GM19467 (cell line): ENCODE measurements around the gene IER5.
"Not testable (repeated sequence)": the region's sequence is repeated elsewhere in the genome, so short reads cannot be mapped to it uniquely, and the experiment has no call there.

Experiments used
- ATAC-seq: cut with Tn5 transposase; IDR thresholded peaks from one replicate; pipeline ENCODE4 v1.9.1; 2021; ENCODE audit warnings: mild to moderate bottlenecking, moderate library complexity; ENCODE audit not compliant: unreplicated experiment

Gene IER5

DNA sequence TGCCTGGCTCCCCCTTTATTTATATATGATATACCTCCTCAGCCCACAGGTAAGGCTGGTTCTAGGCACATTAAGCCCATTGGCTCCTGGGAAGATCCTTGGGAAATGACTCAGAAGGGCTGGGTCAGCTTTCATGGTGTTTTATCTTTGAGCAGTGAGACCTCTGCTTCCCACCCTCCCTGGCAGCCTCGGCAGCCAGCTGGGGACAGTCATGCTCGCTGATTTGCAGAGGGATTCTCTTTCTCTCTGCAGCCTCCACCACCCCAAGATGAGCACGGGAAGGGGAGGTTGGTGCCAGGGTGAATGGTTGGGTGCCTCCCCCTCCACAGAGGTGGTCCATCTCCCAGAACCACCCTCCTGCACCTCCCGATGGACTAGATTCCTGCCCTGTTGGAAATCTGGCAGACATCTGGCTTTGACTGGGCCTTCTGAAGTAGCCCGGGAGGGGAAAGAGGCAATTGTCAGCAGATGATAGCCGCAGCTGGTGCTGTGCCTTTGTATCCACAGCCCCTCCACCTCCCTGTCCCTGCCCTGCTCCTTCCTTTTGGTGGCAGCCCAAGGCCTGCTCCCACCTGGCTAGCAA, 24.6 kb downstream of the IER5 start:
- ATAC-seq: no peak

DNA sequence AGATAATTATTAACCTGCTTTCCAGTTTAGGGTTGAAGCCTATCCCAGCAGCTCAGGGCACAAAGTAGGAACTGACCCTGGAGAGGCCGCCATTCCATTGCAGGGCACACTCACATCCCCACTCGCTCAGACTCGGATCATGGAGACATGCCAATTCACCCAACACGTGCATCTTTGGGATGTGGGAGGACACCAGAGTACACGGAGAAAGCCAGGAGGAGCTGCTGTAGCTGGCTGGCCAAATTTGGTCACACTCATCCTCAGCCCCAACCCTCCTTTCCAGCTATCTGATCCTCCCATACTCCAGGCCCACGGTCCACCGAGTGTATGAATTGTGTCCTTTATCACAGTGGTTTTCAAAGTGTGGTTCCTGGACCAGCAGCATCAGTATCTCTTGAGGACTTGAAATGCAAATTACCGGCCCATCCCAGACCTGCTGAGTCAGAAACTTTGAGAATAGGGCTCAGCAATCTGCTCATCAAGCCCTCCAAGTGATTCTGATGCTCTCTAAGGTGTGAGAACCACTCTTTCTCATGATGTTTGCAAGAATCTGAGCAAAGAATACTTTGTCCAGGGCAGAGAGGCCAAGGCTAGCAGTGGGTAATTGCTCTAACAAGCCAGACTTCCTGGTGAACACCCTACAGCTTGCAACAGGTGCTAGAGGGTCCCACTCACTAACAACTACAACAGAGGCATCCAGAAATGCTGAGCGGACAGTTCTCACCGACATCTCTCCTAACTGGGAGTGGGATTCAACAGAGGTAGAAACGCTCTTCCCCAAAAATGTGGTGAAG, 26.3 kb downstream of the IER5 start:
- no peak for ATAC-seq

DNA sequence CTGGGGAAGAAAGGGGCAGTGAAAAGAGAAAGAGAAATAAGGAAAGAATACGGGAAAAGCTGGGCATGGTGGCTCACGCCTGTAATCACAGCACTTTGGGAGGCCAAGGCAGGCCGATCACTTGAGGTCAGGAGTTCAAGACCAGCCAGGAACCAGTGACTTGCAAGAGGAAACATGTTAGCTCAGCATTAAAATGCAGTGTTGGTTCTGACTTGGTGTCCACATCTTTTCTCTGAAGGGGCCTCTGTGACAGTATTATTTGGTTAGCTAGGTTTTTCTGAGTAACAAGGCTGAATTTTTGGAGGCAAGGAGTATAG, 26.8 kb downstream of the IER5 start:
- no peak for ATAC-seq

DNA sequence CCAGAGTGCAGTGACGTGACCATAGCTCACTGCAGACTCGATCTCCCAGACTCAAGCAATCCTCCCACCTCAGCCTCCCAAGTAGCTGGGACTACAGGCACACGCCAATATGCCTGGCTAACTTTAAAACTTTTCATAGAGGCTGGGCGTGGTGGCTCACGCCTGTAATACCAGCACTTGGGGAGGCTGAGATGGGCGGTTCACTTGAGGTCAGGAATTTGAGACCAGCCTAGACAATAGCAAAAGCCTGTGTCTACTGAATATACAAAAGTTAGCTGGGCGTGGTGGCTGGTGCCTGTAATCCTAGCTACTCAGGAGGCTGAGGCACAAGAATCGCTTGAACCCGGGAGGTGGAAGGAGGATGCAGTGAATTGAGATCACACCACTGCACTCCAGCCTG, 27.5 kb downstream of the IER5 start:
- not testable (repeated sequence) for ATAC-seq

DNA sequence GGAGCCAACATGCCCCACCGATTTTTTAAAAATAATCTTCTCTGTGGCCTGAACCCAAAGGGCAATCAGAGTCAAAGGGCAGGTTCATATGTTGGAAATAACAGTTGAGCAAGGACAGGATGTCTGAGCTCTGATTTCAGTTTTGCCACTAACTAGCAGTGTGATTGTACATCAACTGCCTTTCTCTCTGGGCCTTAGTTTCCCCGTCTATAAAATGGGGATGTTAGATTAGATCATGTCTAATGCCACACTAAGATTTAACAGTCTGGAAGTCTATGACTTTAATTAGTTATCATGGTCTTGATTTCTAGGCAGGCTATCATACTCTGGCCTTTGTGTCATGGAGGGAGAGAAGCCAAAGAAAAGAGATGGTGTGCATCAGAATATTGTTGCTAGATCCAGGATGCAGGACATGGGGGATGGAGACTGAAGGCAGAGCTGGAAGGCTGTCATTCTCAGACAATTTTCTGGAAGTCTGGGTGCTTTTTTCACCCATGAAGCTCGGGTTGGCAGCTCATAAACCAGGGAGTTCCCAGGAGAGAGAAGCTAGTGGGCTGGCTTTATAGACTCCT, 28.4 kb downstream of the IER5 start:
- ATAC-seq: no peak

DNA sequence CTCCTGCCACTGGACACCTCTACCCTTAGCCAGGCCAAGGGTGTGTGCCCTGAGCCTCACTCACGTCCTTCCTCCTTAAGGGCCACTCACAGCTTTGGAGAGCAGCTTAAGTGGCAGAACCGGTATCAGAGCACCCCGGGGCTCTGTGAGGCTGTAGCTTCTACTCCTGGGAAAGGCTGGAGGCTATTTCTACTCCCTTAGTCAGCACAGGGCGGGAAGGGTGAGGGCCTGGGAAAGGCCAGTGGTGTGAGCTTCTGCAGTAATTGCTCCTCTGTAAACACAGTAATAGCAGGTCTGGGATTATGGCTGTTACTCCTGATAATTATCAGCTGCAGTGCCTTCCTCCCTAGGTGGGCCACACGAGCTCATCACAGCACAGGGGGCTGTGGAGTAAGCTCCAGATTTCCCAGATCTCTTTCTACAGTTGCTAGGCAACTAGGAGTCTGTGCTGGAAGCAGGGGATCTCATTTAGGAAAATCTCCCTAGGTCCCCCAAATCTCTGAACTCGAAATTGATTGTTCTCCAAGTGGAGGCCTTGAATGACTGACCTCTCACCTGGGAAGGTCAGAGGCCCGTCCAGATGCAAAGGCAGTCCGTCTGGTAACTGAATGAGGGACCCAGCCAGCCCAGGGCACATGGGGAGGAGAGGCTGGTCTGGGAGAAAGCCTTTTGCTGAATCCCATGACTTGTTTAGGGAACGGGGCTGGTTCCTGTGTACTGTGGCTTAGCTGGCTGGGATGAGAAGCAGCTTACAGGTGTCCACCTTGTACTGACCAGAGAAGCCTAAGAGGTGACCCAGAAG, 29.3 kb downstream of the IER5 start:
- no peak for ATAC-seq

DNA sequence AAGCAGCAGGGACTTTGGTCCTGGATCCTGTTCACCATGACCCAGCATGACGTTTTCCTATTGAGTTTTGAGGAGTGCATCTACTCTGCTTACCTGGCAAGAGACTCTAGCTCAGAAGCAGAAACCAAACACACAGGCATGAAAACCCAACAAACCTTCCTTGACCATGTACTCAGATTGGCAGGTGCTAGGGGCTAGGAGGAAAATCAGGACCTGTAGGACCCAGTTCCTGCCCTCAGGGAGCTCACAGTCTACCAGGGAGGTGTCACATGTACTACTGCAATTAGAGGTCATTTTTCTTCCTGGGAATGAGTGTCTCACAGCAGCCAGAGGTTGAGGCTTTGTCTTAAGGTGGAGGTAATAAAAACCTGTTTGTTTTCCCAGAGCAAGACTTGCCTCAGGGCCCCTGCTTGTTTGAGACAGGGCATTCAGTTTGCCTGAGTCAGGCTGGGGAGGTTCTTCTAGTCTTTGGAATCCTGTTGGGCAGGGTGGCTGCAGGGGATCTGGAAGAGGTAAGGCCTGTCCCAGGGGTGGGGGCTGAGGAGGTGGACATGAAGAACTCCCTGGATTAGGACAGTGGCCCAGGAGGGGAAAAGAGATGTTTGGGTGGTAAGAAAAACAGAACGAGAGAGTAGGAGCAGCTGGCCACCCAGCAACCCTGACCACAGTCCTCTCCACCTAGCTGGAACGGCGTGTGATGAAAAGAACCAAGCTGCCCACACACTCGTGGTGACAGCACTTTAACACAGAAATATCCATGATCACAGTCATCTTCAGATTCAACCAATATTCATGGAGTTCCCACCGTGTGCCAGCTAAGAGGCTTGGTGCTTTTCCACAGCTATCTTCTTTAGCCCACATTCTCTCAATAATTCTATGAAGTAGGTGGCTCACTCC, 30.8 kb downstream of the IER5 start:
- ATAC-seq: no peak

DNA sequence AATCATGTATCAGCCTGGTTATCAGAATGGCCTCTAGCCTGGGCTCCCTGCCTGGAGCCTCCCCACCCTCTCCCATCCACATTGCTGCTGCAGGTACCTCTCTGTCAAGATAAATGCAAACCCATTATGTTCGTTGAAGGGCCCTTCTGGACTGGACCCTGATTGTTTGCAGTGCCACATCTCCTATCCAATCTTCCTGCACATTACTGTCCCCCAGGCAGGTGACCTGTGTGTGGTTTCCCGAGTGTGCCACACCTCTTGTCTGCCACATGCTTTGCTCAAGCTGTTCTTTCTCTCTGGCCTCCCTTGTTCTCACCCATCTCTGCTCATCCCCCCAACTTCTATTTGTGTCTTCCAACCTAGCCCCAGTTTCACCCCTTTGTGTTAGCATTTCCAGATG, 32.4 kb downstream of the IER5 start:
- no peak for ATAC-seq

DNA sequence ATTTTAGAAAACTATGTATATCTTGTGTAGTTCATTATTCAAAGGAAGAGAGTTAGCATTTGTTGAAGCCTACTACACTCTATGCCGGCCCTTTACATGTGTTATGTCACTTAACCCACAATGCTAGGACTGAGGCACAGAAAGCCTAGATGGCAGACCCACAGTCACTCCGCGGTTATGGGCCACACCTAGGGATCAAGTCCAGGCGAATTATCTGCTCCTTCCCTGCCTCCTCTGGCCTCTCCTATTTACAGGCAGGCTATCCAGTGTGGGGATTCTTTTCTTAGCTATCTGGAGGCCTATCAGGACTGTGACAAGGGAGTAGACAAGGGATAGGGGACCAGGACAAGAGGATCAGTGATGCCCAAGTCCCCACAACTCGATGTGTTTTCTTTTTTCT, 33.0 kb downstream of the IER5 start:
- ATAC-seq: no peak

DNA sequence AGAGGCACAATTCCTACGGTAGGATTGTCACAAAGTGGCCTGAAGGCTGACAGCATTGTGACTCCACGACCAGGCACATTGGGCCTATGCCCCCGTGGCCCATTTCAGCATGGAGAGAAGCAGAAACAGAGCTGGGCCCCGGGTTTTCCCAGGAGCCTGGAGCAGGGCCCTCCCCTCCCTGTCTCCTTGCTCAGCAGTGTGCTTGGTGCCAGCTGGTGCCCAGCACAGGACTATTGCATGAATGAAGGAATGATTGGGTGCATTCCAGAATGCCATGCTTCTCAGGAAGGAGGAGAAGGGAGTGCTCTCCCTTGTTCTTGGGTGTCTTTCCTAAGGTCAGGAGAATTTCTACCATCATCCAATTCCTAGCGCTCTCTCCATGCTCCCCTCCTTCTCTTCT, 33.7 kb downstream of the IER5 start:
- ATAC-seq: no peak

DNA sequence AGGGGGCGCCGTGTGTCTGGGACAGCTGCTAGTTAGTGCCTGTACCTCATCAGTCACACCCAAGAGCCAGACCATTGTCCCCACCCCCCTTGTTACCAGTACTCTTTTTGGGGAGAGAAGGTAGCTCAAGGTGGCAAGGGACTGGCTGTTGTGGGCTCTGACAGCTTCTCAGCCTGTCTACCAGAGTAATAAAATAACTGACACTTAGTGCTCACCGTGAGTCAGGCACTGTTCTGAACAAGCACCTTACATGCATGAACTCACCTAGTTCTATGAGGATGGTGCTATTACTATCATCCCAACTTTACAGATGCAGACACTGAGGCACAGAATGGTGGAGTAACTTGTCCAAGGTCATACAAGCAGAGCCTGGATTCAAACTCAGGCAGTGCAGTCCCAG, 34.7 kb downstream of the IER5 start:
- ATAC-seq: no peak

DNA sequence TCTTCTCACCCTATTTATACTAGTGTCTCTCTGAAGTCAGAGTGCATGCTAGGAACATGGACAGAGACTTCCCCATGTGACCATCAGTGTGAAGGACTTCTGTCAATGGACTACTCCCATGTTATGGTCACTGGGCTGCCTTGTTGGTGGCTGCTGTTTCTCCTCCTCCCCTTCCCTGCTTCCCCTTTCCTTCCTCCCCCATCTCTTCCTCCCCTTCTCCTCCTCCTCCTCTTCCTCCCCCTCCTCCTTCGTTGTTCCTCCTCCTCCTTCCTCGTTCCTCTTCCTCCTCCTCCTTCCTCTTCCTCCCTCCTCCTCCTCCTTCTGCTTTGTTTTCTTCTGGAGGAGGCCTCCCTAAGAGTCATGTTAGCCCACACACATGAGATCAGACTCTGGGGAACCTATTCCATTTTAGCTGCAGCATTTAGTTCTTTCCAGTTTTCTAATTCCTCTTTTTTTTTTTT, 35.8 kb downstream of the IER5 start:
- no peak for ATAC-seq

DNA sequence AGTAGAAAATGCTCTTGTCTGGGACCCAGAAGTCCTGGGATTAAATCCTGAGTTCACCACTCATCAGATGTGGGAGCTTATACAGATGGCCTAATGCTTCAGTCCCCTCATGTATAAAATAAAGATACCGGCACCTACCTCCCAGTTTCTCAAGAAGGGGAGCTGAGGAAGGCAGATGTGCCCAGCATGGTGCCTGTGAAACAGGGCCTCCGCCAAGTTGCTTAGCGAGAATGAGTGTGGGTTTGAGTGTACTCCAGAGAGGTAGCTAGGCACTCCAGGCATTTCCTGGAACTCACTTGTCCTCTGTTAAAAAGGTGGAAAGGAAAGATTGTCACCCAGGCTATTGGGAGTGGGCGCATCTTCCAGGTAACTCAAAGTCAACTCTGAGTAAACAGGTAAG, 37.8 kb downstream of the IER5 start:
- no peak for ATAC-seq

DNA sequence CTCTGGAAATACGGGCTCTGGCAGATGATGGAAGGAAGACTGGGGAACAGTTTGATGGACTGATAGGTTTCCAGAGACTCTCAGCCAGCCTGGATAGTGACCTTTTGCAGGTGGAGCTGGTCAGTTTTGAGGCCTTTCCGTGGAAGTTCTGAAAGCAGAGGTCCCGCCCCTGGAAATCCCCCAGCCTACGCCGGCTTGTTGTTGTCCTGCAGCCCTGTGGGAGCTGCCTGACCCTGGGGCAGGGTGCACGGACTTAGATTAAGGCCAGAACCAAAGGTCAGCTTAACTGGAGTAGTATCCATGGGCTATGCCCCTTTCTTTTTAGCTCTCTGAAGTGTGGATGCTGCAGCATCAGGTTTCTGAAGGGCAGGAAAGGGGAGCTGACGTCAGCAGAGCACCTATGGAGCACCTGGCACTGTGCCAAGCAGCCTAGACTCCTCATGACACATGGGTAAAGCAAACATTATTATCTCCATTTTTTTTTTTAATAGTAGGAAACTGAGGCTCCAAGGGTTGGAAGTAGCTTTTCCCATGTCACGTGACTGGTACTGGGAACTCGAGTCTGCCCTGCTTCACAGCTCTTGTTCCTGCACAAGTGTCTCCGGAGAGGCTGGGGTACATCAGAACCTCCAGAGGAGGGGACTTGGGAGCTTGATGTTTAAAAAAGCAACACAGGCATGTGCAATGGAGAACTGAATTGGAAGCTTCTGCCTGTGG, 38.5 kb downstream of the IER5 start:
- no peak for ATAC-seq

DNA sequence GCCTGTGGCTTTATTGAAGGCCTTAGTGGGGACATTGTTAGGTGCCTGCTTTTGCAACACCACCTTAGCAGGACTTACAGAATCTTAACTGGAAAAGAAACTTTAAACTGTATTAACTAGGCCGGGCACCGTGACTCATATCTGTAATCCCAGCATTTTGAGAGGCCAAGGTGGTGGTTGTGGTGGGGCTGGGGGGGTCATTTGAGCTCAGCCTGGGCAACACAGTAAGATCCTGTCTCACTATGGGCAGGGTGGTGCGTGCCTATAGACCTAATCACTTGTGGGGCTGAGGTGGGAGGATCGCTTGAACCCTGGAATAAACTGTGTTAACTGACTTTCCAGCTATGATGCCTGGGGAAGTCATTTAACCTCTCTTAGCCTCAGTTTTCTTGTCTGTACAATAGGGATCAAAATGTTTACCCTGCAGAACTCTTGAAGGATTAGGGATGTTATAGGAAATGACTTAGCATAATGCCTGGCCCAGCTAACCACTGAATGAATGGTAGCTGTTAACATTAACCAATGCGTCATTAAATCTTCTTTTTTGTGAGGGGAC, 39.5 kb downstream of the IER5 start:
- ATAC-seq: no peak

DNA sequence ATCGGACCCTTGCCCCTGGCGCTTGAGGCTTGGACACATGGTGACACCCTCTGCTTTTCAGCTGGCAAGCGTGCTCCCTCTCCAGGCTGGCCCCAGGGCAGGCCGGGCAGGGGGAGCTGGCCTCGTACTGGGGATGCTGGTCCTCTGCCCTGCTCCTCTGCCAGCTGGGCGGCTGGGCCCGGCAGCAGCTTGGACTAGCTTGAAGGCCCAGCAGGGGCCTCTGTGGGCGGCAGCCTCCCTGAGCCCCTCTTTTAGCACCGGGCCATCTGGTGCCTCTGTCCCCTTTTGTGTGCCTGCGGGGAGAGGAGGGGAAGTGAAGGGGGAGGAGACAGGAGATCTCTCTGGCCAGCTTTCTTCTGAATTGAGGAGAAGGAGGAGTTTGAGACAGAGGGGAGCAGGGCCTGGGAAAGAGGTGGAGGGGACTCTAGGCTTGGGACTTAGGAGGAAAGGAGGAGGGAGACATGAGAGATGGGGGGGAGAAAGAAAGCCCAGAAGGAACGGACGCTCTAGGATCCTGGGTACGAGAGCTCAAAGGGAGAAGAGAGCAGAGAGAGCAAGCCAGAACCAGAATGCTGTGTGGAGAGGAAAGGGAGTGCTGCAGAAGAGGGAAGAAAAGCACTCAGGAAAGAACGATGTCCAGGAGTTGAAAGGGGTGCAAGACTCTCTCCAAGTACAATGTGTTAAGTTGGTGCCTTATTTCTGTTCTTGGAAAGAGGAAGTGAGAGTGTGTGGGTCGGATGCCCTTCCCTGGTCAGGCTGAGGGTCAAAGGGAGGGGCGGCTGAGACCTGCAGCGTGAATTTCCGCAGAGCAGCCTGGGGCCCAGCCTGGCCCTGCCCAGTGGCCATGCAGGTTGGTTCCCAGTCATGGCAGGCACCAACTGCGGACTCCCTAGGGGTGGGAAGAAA, 40.3 kb downstream of the IER5 start:
- peak; percentile 39 for ATAC-seq

DNA sequence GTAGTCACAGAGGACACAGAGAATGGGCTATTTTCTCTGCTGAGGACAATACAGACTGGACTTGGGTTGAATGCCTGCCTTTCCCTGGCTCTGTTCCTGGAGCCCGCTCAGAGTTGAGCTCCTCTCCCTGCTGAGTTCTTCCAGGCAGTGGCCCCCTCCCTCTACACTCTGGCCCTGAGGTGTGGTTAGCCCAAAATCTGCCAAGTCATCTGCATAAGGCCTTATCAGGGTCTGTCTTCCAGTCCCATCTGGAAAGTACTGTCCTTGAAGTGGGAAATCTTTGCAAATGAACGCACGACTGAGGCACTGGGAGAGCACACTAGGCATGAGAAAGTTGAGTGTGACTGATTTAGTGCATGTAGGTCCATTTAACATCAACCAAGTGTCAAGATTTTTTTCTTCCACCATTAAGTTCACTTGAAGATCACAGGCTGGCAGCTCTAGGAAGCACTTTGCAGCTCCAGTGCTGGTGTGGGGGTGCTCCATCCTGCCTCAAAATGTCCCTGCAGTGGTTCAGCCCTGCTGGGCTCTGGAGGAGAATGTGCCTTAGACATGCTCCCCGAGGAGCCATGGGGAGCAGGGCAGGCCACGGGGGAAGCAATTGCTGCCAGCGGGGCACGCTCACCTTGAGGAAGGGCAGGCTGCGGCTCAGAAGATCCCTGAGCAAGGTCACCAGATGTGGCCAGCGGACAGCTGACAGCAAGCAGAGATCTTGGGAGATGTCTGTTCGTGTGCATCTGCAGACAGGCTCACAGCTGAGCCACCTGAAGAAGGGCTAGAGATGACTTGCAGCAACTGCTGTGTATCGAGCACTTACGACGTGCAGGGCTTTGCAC, 41.5 kb downstream of the IER5 start:
- no peak for ATAC-seq
